GM12801 (cell line): ENCODE measurements around the gene KCNJ15.

Experiments used
- CTCF ChIP-seq: IDR thresholded peaks from one replicate; pipeline ENCODE4 v1.5.1; 2011; ENCODE audit warnings: control low read depth; ENCODE audit not compliant: insufficient read length; ENCODE audit errors: extremely low read depth

Gene KCNJ15

DNA sequence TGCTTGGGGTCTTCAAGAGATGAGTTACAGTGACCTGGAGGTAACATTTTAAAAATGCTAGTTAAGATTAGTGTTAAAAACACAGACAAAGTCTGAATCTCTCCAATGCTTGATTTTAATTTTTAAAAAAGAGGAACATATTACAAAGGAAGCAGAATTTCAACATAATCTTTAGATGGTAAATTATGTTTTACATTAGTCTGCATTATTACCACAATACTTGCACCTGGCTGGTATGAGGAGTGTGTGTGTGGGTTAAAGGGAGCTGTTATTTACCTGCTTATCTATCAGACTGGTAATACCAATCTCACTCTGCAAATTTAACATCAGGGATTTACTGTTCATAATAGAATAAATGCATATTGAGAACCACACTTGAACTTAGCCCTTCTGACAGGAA lies 10.3 kb upstream of the KCNJ15 start:
- TF ChIP-seq CTCF = no peak

DNA sequence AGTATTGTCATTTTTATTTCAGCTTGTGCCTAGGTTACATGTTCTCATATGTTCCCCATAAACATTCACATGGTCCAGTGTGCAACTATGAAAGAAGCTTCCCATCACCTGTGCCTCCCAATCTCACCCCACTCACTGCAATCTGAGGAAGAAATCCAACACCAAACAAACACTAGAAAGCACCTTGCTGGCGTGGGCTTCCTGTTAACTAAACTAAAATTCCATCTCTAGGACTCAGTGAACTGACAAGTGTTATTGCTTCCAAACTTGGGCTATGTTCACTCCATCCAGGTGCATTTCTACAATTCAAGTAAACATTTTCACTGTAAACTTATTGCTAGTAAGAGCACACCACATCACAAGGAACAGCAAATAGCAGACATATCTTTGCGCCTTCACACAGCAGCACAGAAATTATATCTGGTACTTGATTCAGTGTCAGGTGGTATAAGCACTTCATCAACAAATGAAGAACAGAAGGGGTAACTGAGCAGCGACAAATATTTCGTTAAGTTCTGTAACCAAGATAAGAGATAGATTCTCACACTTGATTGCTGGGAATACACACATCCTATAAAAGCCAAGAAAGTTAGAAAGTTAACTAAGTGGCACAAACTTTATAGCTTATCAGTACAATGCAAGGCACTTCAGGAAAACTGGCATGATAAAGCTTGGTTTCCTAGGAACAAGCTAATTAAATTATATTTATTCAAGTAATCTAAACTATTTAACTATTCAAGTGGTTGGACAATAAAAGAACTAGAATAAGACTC lies 8.9 kb upstream of the KCNJ15 start:
- no peak for TF ChIP-seq CTCF

DNA sequence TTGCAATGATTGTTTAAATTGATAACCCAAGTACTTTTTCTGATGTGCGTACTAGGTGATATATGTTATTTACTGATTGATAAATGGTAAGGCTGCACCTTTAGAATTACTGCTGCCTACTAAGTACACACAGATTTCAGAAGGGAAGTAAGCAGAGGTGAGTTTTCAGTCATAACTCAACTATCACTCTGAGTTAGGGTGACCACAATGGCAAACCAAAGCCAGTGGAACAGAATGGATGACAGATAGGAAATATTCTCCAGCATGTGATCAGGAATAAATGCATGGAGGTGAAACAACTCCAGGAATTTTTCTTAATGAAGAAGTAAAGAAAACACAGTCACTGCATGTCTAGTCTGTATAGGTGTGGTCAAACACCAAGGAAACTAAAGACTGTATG lies 7.5 kb upstream of the KCNJ15 start:
- no peak for TF ChIP-seq CTCF

GRCh38 chr21:38249696-38250278 lies 7.0 kb upstream of the KCNJ15 start:
- TF ChIP-seq CTCF = no peak

DNA sequence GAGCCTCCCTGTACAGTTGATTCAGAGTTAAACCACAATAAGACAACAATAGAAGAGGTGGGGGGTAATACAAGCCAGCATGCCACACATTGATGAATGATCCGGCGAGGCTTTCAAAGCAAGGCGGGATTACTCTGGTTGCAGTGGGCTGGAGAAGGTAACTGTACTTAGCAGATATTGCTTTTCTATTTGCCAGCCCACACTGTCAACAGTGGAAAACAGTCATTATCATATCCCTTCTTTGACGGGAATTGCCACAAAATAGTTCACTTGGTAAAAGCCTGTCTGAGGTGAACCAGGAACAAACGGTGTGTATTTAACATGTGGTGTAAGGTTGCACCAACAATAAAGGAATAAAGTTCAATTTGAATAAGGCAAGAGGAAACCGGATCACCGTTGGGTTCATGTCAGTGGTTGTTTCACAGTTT lies 5.8 kb upstream of the KCNJ15 start:
- TF ChIP-seq CTCF = no peak

DNA sequence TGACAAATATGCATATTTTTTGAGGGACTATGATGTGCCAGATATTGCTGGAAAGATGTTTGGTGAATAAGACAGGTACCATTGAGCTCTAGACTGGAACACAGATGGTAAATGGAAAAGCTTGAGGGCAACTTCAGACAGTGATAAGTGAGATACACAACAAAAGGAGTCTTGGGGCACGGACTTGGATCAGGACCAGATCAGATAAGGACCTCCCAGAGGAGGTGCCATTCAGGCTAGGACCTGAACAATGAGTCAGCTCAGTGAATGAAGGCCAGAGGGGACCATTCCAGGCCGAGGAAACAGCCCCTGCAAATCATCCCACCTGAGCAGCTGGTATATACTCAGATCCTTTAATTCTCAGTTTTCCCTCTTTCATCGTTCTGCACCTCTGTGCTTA lies 1.8 kb upstream of the KCNJ15 start:
- TF ChIP-seq CTCF = no peak

- no peak for TF ChIP-seq CTCF
These were observed 1.1 kb upstream of the KCNJ15 start for GRCh38 chr21:38255571-38256117.
